Measurements from ENCODE around the gene SLC15A3.

Gene SLC15A3

GRCh38 chr11:60944490-60945294 is 7.3 kb downstream of the SLC15A3 start:
- DNase-seq: no peak

GRCh38 chr11:60942970-60943565 is 8.9 kb downstream of the SLC15A3 start:
- DNase-seq: no peak

- no peak for DNase-seq
Measured at GRCh38 chr11:60942219-60942618, 9.8 kb downstream of the SLC15A3 start.

DNA sequence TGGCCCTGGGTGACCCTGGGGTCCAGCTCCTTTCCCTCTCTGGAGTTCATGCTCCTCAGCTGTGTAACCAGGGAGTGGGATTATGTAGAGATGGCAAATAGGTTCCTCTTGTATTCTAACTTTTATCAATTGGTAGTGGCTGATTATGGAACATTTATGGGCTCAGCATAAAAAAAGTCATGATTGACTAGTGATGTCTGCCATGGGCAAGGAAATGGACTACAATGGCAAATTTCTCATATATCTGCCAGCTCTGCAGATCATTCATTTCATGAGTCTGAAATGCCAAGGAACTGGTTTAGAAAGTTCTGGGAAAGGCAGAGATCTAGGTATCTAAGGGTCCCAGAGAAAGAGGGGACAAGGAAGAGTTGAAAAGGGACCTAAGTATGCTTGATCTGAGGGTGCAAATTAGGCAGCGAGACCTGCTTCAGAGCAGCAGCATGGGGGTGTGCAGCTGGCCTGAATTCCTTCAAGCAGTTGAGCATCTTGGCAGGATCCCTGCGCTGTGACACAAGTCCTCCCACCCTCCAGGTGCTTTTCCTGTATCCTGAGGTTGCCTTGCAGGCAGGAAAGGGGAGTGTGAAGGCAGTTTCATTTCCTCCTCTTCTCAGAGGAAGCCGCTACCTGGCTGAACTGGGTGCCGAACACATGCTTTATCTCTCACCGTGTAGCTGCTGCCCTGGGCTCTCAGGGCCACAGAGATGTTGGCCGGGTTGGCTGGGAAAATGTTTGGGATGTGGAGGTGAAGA is 10.4 kb downstream of the SLC15A3 start:
- no peak for DNase-seq

- DNase-seq: no peak
Measured at GRCh38 chr11:60939855-60940254, 12.1 kb downstream of the SLC15A3 start.

DNA sequence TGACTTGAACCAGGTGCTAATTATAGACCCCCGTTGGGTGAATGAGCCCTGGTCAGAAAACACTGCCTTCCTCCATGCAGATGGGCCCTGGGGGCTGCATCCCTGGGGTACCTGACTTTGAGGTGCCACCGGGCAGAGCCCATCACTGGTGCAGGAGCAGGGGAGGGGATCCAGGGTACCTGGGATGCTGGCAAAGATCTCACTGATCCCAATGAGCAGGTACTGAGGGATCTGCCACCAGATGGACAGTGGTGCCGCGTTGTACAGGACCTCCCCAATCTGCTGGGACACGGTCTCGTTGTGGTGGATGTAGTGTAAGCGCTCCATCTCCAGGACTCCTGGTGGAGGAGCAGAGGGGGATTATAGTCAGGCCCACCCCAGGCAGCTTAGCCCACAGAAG is 12.7 kb downstream of the SLC15A3 start:
- no peak for DNase-seq

- DNase-seq: no peak
Measured at GRCh38 chr11:60938500-60938899, 13.5 kb downstream of the SLC15A3 start.

DNA sequence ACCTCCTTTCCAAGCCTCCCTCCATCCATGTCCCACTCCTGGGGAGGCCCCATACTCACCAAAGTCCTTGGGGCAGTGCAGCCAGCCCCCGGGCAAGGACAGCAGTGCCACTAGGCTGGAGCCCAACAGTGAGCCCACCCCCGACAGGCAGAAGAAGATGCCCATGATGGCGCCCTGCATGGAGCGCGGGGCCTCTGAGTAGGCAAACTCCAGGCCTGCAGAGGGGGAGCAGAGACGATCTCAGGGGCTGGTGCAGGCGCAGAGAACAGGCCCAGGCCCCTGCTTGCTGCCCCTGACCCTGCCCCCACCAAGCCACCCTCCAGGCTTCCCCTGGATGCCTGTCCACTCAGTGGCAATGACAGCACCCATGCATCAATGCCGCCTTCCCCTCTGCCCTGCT is 14.2 kb downstream of the SLC15A3 start:
- DNase-seq: no peak

DNA sequence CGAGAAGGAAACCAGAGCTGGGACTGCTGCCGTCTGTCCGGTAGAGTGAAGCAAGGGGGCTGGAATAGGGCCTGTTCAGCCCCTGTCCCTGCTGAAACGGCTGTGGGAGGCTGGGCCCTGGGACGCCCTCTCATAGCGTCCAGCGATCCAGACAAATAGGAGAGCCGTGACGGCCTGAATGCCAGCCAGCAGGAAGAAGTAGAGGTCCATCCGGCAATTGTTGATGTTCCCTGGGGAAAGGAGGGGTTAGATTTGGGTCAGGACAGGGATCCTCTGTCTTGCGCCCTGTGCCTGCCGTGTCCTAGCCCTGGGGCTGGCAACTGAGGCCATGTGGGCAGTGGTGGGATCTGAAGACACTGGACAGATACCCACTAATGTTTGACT is 14.8 kb downstream of the SLC15A3 start:
- DNase-seq: no peak

- no peak for DNase-seq
Measured at GRCh38 chr11:60936467-60937143, 15.4 kb downstream of the SLC15A3 start.

GRCh38 chr11:60935676-60936442 is 16.1 kb downstream of the SLC15A3 start:
- no peak for DNase-seq

GRCh38 chr11:60934790-60935605 is 17.0 kb downstream of the SLC15A3 start:
- no peak for DNase-seq

- DNase-seq: no peak
Measured at GRCh38 chr11:60934124-60934789, 17.7 kb downstream of the SLC15A3 start.

DNA sequence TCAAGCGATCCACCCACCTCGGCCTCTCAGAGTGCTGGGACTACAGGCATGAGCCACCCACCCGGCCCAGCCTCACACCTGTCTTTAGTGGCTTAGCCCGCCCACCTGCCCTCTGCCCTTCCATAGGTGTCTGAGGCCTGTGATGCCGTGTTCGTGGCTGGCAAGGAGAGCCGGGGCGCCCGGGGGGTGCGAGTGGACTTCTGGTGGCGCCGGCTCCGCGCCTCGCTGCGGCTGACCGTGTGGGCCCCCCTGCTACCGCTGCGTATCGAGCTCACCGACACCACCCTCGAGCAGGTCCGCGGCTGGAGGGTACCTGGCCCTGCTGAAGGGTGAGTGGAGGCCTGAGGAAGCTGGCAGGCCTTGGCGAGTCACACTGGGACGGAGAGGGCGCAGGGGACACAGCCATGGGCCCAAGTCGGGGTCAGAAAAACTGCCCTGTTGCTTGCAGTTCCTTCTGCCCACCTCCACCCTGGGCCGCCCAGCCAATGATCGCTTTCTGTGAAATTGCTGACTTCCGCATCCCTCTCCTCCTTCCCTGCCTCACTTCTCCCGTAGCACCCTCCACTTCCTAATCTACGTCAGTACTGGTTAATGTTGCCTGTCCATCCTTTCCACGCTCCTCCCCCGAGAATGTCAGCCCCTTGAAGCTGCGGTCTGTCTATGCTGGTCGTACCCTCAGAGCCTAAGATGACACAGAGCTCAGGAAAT is 18.4 kb downstream of the SLC15A3 start:
- no peak for DNase-seq

DNA sequence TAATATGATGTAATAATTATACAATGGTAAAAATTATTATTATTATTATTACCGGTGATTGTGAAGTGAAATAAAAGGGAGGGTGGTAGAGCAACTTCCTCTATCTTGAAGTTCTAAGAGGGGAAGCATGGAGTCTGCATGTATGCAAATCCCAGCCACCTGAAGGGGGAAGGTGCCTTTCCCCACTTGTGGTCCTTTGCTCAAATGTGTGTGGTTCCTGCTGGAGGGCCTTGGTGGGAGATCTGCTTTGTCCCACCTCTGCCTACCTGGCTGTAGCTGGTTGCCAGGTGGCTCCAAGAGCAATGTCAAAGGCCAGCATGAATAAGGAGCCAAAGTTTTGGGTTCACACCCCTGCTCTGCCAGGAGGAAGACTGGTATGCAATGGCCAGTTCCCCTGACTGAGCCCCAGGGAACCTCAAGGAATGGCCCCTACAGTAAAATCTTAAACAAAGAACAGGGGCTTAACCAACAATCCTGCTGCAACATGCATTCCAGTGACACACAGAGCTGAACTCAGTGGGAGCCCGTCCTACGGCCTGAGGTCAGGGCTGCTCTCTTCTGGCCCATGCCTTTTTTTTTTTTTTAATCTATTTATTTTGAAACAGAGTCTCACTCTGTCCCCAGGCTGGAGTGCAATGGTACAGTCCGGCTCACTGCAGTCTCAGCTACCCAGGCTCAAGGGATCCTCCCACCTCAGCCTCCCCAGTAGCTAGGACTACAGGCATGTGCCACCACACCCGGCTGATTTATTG is 19.2 kb downstream of the SLC15A3 start:
- DNase-seq: no peak

DNA sequence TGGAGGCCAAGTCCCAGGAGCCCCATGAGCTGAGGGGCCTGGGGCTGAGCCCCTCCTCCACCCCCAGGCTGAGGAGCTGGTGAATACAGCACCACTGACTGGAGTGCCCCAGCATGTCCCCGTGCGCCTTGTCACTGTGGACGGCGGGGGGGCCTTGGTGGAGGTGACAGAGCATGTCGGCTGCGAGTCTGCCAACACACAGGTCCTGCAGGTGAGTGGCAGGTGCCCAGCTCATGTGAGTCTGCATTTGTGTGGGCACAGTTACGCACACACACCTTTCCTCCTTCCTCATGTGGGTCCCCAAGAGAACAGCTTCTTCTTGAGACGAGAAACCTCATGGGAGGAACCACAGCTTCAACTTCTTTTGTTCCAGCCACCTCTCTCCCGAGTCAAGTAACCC is 20.1 kb downstream of the SLC15A3 start:
- no peak for DNase-seq

- no peak for DNase-seq
Measured at GRCh38 chr11:60930394-60930793, 21.6 kb downstream of the SLC15A3 start.

GRCh38 chr11:60929764-60930163 is 22.2 kb downstream of the SLC15A3 start:
- DNase-seq: no peak

DNA sequence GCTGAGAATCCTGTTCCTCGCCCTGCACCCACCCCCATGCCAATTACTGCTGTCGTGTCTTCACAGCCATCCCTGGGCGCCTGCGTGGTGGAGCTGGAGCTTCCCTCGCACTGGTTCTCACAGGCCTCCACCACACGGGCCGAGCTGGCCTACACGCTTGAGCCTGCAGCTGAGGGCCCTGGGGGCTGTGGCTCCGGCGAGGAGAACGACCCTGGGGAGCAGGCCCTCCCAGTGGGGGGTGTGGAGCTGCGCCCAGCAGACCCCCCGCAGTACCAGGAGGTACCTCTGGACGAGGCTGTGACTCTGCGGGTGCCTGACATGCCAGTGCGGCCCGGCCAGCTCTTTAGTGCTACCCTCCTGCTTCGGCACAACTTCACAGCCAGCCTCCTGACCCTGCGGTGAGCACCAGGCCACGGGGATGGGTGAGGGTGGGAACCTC is 23.4 kb downstream of the SLC15A3 start:
- no peak for DNase-seq

DNA sequence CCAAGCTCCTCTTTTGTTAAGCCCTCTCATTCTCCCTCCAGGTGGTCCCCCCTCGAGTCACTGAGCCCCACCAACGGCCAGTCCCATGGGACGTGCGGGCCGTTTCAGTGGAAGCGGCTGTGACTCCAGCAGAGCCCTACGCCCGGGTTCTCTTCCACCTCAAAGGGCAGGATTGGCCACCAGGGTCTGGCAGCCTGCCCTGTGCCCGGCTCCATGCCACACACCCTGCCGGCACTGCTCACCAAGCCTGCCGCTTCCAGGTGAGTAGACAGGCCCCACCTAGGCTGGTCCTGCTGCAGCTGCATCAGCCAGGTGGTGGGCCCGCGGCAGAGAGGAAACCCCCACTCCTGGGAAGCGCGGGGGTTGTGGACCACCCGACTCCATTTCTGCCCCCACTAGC is 24.4 kb downstream of the SLC15A3 start:
- no peak for DNase-seq
